Measurements from ENCODE around the gene PWP1. TPM values are rescaled to one million over a fixed set of nuclear protein-coding genes. Genes with fewer than 3 reads are reported as not detected.

Gene PWP1
- total RNA-seq, 2 donors from 2014 or later = 40.2 to 72.3 TPM

DNA sequence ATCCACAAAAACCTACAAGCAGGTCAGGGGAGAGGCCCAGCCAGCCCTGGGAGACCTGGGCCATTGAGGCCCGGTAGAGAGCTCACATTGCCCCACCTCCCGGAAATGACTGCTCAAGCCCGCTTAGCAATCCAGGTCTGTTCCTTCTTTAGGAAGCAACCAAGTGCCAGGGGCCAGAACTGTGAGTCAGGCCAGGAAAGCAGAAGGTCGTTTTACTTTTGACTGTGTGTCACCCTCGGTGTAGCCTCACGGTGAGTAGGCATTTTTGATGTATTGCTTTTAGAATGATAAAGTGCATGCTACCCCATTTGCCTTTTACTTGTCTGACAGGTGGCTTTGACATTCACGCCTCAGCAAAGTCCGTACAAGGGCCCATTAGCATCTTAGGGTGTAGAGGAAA, 25.4 kb upstream of the PWP1 start:
- Mint-ChIP-seq H3K4me1 (peaks cover 5% of the 10 kb centered on the region), H3K27me3 (no peaks in the 10 kb centered on the region)
- no peak for ATAC-seq (replicated peaks)

DNA sequence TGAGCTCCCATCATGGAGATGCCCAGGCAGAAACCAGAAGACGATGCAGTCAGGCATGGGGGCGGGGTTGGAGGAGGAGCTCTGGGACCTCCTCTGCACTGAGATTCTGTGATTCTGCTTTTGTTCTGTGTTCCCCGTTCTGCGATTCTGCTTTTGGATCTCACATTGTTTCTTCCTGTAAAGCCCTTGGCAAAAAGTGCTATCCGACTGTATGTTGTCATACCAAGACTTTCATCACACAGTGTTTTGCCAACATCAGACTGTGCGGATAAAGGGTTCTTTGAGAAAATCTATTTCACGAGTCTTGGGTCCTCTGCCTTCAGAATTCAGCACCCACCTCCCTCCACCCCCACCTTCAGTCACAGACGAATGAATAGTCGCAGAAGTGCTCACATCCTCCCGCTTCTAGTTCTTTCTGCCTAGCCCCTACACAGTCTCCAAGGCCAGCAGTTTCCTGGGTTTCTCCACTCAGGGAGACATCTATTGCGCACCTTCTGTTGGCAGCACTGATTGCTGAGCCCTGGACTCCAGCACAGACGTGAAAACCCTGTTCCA, 24.7 kb upstream of the PWP1 start:
- Mint-ChIP-seq H3K4me1 (peaks cover 5% of the 10 kb centered on the region), H3K9me3 (no peaks in the 10 kb centered on the region), H3K27me3 (peaks cover 4% of the 10 kb centered on the region), H3K36me3 (ENCODE audit: low read depth) (peaks cover 29% of the 10 kb centered on the region), H3K4me3 (no peak overlapping the region), H3K27ac (no peak overlapping the region)
- ATAC-seq (replicated peaks) = no peak

More for the DNA sequence above, 25.4 kb upstream of the PWP1 start:
- H3K36me3 Mint-ChIP-seq (ENCODE audit: low read depth) = peaks cover 29% of the 10 kb centered on the region
- H3K9me3 Mint-ChIP-seq = no peaks in the 10 kb centered on the region
- H3K4me3 Mint-ChIP-seq = no peak overlapping the region
- H3K27ac Mint-ChIP-seq = no peak overlapping the region

DNA sequence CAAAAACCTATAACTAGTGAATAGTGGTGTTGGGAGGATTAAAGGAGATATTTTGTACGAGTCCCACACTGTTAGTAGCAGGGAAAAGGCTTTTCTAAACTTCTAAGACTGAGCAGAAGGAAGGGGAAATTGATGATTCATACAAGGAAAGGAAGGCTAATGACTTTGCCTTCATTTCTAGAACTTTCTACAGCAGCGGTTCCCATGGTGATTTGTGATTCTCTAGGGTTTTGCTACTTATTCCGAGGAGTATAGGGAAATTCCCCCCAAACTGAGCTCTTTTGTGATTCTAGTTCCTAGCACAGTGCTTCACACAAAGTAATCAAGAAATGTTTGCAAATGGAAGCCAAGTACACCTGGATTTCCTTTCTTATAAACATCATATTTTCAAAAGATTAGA, 23.8 kb upstream of the PWP1 start:
- Mint-ChIP-seq H3K4me3 (no peak overlapping the region), H3K9me3 (no peaks in the 10 kb centered on the region), H3K4me1 (peaks cover 5% of the 10 kb centered on the region), H3K36me3 (ENCODE audit: low read depth) (peaks cover 25% of the 10 kb centered on the region), H3K27ac (peak overlapping the region; percentile 17), H3K27me3 (peaks cover 4% of the 10 kb centered on the region)
- ATAC-seq (replicated peaks) = peak; percentile 76

DNA sequence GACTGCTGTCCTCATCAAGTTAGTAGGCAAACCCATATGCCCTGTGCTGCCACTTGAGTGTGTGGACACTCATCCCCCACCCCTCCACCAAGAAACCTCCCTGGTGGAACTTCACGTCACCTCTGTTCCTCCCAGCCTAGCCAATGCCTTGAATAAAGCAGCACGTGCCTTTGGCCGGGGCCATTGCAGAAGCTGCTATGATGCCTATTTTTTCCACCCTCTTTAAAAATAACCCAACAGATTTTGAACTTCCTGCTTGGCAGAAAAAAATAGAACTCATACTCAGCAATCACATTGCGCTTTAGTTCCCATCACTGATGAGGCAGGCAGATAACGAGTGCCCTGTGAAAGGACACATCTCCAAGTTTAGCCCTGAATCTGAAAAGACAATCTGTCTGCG, 23.1 kb upstream of the PWP1 start:
- H3K9me3 Mint-ChIP-seq = no peaks in the 10 kb centered on the region
- peaks cover 5% of the 10 kb centered on the region for H3K4me1 Mint-ChIP-seq
- peaks cover 5% of the 10 kb centered on the region for H3K27me3 Mint-ChIP-seq
- H3K36me3 Mint-ChIP-seq (ENCODE audit: low read depth) = peaks cover 19% of the 10 kb centered on the region
- H3K27ac Mint-ChIP-seq = no peak overlapping the region
- no peak for ATAC-seq (replicated peaks)
- no peak overlapping the region for H3K4me3 Mint-ChIP-seq

DNA sequence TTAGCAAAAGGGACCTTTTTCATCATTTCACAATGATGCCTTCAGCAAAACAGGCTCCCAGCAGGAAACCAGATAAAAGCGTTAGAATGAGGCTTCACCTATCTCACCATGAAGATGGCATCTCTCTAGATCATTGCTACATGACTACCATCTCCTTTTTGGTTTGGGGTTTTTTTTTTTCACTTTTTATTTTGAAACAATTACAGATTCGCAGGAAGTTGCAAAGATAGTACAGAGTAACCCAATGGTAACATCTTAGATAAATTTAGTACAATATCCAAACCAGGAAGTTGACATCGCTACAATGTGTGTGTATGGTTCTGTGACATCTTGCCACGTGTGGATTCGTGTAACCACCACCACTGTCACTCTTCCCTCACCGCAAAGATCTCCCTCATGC, 22.3 kb upstream of the PWP1 start:
- H3K36me3 Mint-ChIP-seq (ENCODE audit: low read depth) = peaks cover 12% of the 10 kb centered on the region
- H3K9me3 Mint-ChIP-seq = no peaks in the 10 kb centered on the region
- no peak overlapping the region for H3K4me3 Mint-ChIP-seq
- H3K27ac Mint-ChIP-seq = peak overlapping the region; percentile 46
- no peak for ATAC-seq (replicated peaks)
- peaks cover 5% of the 10 kb centered on the region for H3K4me1 Mint-ChIP-seq
- H3K27me3 Mint-ChIP-seq = peaks cover 10% of the 10 kb centered on the region

DNA sequence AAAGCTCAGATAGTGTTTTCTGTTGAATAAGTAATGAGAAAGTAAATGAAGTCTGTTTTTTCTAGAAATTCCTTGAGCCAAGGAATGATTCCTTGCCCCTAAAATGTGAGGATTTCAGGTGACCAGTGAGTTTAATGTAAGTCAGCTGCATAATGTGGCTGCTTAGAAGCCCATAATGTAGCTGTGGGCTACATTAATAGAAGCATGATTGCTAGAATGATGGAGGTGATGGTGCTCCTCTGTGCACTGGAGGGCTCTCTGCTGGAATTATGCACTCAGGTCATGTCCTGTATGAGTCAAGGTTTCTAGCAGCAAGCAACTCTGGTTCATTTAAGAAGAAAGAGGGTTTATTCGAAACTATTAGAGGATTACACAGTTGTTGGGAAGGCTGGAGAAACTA, 19.6 kb upstream of the PWP1 start:
- Mint-ChIP-seq H3K9me3 (no peaks in the 10 kb centered on the region), H3K4me3 (no peak overlapping the region), H3K36me3 (ENCODE audit: low read depth) (no peaks in the 10 kb centered on the region), H3K27ac (no peak overlapping the region), H3K4me1 (peaks cover 5% of the 10 kb centered on the region), H3K27me3 (peaks cover 14% of the 10 kb centered on the region)
- no peak for ATAC-seq (replicated peaks)

DNA sequence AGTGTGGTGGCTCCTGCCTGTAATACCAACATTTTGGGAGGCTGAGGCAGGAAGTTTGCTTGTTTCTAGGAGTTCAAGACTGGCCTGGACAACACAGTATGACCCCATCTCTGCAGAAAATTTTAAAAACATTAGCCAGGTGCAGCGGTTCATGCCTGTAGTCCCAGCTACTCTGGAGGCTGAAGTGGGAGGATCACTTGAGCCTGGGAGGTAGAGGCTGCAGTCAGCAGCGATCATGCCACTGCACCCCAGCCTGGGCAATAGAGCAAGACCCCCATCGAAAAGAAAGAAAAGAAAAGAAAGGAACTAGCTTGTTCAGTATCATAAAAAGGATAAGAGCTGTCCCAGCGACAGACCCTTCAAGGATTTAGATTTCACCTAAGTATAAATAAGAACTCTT, 18.1 kb upstream of the PWP1 start:
- Mint-ChIP-seq H3K36me3 (ENCODE audit: low read depth) (no peaks in the 10 kb centered on the region), H3K9me3 (no peaks in the 10 kb centered on the region), H3K27me3 (peaks cover 14% of the 10 kb centered on the region), H3K4me3 (no peak overlapping the region), H3K4me1 (peaks cover 5% of the 10 kb centered on the region), H3K27ac (no peak overlapping the region)
- ATAC-seq (replicated peaks) = no peak

DNA sequence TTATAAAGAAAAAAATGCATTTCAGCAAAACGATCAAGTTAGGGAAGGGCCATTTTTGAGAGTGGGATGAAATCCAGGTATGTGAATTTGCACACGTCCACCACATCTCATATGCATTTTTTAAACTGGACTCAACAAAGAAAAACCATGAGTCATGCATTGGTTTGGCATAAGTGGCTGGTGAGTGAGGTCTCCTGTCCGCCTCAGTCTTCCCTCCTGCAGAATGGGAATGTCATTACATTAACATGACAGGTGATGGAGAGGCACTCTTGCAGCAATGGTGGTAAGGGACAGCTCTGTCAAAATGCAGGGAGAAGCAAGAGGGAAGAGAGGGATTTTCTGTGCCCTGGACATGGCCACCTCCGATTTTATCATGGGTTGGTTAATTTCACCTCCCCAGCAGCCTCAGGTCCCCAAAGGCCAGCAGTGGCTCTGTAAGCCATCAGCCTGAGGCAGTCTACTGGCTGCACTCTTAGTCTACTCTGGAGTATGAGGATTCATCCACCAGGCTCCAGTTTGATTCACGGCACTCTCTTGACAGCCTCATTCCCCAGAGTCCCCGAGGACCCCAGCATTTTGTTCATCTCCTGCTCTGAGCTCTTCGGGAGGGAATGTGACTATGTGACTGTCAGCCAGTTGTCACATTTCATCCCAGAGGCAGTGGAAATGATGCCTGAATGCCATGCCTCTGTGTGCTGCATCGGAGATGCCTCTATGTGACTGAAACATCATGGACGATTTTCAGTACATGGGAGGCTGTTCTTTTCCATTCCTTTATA, 17.1 kb upstream of the PWP1 start:
- no peak for ATAC-seq (replicated peaks)
- Mint-ChIP-seq H3K4me3 (no peak overlapping the region), H3K27ac (no peak overlapping the region), H3K36me3 (ENCODE audit: low read depth) (no peaks in the 10 kb centered on the region), H3K9me3 (no peaks in the 10 kb centered on the region), H3K27me3 (peaks cover 14% of the 10 kb centered on the region), H3K4me1 (peaks cover under 1% of the 10 kb centered on the region)

DNA sequence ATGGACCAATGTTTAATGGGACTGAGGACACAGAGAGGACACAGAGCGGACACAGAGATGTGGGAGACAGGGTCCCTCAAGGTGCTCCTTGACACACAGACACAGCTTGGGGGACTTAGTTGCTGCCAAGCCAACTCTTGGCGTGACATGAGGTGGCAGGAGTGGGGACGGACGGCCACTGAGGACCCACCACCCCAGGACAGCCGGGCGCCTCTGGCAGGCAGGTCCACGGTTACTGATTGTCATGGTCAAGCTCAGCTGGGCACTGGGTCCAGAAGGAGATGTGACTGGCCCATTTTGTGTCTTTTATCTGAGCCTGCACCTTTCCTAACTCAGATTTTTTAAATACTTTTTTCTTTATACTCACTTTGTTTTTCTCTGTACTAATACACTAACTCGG, 15.7 kb upstream of the PWP1 start:
- no peaks in the 10 kb centered on the region for H3K4me1 Mint-ChIP-seq
- H3K9me3 Mint-ChIP-seq = no peaks in the 10 kb centered on the region
- no peak overlapping the region for H3K4me3 Mint-ChIP-seq

DNA sequence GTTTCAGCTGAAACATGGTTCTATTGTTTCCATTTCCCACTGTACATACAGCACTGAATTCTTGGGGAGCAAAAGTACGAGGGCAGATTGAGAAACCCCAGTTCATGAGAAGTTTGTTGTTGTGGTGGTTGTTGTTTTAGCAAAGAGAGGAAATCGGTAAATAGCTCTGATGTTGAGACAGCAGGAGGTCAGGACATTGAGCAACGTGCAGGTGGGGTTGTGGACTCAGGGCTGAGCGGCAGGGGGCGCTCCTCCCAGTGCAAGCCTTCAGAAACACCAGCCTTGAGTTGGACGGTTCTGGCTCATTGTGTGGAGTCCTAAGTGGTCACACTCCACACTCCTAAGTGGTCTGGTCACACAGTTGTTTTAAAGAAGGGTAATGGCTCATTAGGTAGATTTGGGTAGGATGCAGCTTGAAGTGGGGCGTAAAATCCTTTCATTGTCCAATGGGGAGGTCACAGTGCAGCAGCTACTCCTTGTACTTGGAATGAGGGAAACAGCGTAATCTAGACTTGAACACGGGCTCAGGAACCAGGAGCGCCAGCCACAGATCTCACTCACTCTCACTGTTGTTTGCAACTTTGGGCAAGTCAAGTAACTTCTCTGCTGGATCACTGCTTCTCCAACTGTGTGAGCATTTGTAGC, 14.5 kb upstream of the PWP1 start:
- peaks cover 10% of the 10 kb centered on the region for H3K27me3 Mint-ChIP-seq
- H3K4me3 Mint-ChIP-seq = no peak overlapping the region
- H3K9me3 Mint-ChIP-seq = no peaks in the 10 kb centered on the region
- H3K4me1 Mint-ChIP-seq = no peaks in the 10 kb centered on the region
- ATAC-seq (replicated peaks) = peak; percentile 69
- H3K36me3 Mint-ChIP-seq (ENCODE audit: low read depth) = no peaks in the 10 kb centered on the region
- no peak overlapping the region for H3K27ac Mint-ChIP-seq

More for the DNA sequence above, 15.7 kb upstream of the PWP1 start:
- ATAC-seq (replicated peaks) = no peak
- H3K27ac Mint-ChIP-seq = no peak overlapping the region
- peaks cover 14% of the 10 kb centered on the region for H3K27me3 Mint-ChIP-seq
- H3K36me3 Mint-ChIP-seq (ENCODE audit: low read depth) = no peaks in the 10 kb centered on the region

DNA sequence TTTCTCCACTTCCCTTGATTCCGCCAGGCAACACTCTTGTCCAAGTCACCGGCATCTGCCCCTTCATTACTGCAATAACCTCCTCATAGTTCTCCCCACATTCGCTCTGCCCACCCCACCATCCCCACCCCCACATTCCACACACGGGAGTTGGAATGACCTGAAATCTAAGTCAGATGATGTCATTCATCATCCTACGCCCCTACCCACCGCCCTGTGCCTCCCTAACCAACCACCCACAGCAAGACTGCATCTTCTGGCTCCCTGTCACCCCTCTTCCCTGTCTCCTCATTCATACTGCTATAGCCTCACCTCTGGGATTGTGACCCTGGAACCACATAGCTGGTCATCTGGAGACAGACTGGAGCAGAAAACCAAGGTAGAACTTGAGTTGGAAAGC, 7.9 kb upstream of the PWP1 start:
- H3K9me3 Mint-ChIP-seq = no peaks in the 10 kb centered on the region
- H3K27ac Mint-ChIP-seq = no peak overlapping the region
- no peaks in the 10 kb centered on the region for H3K4me1 Mint-ChIP-seq
- H3K27me3 Mint-ChIP-seq = peaks cover 8% of the 10 kb centered on the region
- no peaks in the 10 kb centered on the region for H3K36me3 Mint-ChIP-seq (ENCODE audit: low read depth)
- H3K4me3 Mint-ChIP-seq = no peak overlapping the region
- no peak for ATAC-seq (replicated peaks)

DNA sequence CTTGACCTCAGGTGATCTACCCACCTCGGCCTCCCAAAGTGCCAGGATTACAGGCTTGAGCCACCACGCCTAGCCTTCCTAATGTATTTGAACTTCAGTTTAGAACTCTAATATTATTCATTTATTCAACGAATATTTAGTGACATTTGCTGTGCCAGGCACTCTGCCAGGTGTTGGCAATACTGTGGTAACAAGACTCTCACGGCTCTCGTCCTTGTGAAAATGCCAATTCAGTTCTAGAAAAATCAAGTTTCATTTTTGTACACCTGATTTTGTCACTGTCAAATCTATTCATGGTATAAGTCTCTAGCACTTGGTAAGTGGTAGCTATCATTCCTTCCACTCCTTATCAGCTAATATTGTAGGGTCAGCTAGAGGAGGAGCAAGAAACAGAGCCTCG, 6.3 kb upstream of the PWP1 start:
- no peak for ATAC-seq (replicated peaks)
- no peaks in the 10 kb centered on the region for H3K9me3 Mint-ChIP-seq
- peaks cover under 1% of the 10 kb centered on the region for H3K4me1 Mint-ChIP-seq
- no peak overlapping the region for H3K27ac Mint-ChIP-seq
- peaks cover 8% of the 10 kb centered on the region for H3K27me3 Mint-ChIP-seq
- H3K4me3 Mint-ChIP-seq = no peak overlapping the region
- H3K36me3 Mint-ChIP-seq (ENCODE audit: low read depth) = no peaks in the 10 kb centered on the region

DNA sequence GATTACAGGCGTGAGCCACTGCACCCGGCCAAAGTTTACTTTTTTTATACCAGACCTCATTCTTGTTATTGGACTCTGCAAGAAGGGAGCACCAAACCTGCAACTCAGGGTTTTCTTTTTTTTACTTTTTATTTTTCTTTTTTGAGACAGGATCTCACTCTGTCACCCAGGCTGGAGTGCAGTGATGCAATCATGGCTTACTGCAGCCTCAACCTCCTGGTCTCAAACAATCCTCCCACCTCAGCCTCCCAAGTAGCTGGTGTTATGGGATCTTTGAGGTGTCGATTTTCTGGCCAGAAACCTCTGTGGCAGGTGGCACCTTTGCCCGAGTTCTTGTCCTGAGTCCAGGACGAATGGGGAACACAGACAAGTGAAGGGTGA, 4.2 kb upstream of the PWP1 start:
- H3K27ac Mint-ChIP-seq = no peak overlapping the region
- peaks cover 8% of the 10 kb centered on the region for H3K27me3 Mint-ChIP-seq
- H3K9me3 Mint-ChIP-seq = no peaks in the 10 kb centered on the region
- H3K4me1 Mint-ChIP-seq = peaks cover 13% of the 10 kb centered on the region
- H3K4me3 Mint-ChIP-seq = no peak overlapping the region
- peaks cover 12% of the 10 kb centered on the region for H3K36me3 Mint-ChIP-seq (ENCODE audit: low read depth)
- ATAC-seq (replicated peaks) = no peak

DNA sequence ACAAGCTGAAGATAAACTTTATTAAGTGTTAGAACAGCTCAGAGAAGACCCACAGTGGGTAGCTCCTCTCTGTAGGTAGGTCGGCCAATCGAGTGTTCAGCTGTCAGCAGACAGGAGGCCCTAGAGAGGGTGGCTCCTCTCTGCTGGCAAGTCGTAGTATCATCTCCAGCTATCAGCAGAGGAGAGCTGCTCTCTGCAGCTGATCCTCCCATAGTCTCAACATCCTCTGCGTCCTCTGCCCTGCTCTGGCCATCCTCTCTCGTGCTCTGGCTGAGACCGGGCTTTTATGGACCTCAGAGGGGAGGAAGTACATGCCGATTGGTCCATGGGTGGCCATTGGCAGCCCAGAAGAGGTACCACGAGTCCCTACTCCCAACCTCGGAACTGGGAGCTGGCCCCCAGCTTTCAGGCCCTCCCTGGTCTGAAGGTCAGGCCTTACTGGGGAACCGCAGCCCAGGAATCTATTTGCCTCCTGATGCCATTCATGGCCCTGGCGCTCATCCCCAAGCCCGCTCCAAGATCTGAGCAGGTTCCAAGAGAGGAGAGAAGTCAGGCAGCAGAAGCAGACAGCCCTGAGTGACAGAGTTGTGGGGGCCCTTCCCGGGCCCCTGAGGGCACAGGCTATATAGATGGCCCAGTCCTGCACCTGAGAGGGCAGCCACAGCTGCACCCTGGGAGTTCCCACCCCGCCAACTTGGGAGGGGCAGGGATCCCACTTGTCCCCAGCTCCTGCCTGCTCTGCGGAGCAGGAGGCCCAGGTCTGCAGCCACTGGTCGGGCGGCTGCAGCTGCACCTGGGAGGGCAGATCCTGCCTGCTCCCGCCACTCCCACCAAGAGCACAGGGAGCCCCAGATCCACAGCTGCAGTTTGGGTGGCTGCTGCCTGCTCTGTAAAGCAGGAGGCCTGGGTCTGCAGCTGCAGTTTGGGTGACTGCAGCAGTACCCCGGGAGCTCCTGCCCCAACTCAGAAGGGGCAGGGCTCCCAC, 3.5 kb upstream of the PWP1 start:
- ATAC-seq (replicated peaks) = no peak
- no peak overlapping the region for H3K27ac Mint-ChIP-seq

More for the DNA sequence above, 3.5 kb upstream of the PWP1 start:
- peaks cover 16% of the 10 kb centered on the region for H3K36me3 Mint-ChIP-seq (ENCODE audit: low read depth)
- H3K4me1 Mint-ChIP-seq = peaks cover 17% of the 10 kb centered on the region
- no peaks in the 10 kb centered on the region for H3K9me3 Mint-ChIP-seq
- H3K4me3 Mint-ChIP-seq = no peak overlapping the region
- peaks cover 3% of the 10 kb centered on the region for H3K27me3 Mint-ChIP-seq
